ENCODE data around the gene PLXDC1.
"Not testable (repeated sequence)": the region's sequence is repeated elsewhere in the genome, so short reads cannot be mapped to it uniquely, and the experiment has no call there.

DNA sequence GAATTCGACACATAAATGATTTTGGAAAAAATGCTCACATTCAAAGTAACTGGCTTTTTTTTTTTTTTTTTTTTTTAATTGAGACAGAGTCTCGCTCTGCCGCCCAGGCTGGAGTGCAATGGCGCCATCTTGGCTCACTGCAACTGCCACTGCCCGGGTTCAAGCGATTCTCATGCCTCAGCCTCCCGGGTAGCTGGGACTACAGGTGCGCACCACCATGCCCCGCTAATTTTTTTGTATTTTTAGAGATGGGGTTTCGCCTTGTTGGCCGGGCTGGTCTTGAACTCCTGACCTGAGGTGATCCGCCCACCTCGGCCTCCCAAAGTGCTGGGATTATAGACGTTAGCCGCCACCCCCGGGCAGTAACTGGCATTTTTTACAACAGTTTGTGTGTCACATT, 115.9 kb downstream of the PLXDC1 start:
- TF ChIP-seq, protein P1, sequence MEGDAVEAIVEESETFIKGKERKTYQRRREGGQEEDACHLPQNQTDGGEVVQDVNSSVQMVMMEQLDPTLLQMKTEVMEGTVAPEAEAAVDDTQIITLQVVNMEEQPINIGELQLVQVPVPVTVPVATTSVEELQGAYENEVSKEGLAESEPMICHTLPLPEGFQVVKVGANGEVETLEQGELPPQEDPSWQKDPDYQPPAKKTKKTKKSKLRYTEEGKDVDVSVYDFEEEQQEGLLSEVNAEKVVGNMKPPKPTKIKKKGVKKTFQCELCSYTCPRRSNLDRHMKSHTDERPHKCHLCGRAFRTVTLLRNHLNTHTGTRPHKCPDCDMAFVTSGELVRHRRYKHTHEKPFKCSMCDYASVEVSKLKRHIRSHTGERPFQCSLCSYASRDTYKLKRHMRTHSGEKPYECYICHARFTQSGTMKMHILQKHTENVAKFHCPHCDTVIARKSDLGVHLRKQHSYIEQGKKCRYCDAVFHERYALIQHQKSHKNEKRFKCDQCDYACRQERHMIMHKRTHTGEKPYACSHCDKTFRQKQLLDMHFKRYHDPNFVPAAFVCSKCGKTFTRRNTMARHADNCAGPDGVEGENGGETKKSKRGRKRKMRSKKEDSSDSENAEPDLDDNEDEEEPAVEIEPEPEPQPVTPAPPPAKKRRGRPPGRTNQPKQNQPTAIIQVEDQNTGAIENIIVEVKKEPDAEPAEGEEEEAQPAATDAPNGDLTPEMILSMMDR (IDR thresholded peaks at IDR 0.05), result not testable (repeated sequence)
- TF ChIP-seq POLR2A (IDR thresholded peaks at IDR 0.05), result not testable (repeated sequence)
